NCI-H748 (cell line): ENCODE measurements around the gene CDKN1A.
"Not testable (repeated sequence)": the region's sequence is repeated elsewhere in the genome, so short reads cannot be mapped to it uniquely, and the experiment has no call there.

Source experiments
- DNase-seq: peaks from one replicate; lab custom pipeline; 2025; ENCODE audit not compliant: unreplicated experiment; lab: John Stamatoyannopoulos, UW

CDKN1A gene

DNA sequence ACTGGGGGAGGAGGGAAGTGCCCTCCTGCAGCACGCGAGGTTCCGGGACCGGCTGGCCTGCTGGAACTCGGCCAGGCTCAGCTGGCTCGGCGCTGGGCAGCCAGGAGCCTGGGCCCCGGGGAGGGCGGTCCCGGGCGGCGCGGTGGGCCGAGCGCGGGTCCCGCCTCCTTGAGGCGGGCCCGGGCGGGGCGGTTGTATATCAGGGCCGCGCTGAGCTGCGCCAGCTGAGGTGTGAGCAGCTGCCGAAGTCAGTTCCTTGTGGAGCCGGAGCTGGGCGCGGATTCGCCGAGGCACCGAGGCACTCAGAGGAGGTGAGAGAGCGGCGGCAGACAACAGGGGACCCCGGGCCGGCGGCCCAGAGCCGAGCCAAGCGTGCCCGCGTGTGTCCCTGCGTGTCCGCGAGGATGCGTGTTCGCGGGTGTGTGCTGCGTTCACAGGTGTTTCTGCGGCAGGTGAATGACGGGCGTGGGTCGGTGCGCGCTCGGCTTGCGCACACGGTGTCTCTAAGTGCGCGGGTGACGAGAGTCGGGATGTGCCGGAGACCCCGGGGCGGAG is at the start of gene CDKN1A:
Gene CDKN1A, plus strand, starts transcription at position 227 of the 555 bp plus-strand sequence. CDS start 5,388 bp downstream, outside the sequence.
- DNase-seq: peak; percentile 97

GRCh38 chr6:36629784-36630183 is 48.7 kb upstream of the CDKN1A start:
- no peak for DNase-seq

GRCh38 chr6:36631326-36632011 is 47.0 kb upstream of the CDKN1A start:
- DNase-seq: no peak

GRCh38 chr6:36633370-36633769 is 45.1 kb upstream of the CDKN1A start:
- no peak for DNase-seq

GRCh38 chr6:36633915-36634314 is 44.6 kb upstream of the CDKN1A start:
- DNase-seq: peak; percentile 18

DNA sequence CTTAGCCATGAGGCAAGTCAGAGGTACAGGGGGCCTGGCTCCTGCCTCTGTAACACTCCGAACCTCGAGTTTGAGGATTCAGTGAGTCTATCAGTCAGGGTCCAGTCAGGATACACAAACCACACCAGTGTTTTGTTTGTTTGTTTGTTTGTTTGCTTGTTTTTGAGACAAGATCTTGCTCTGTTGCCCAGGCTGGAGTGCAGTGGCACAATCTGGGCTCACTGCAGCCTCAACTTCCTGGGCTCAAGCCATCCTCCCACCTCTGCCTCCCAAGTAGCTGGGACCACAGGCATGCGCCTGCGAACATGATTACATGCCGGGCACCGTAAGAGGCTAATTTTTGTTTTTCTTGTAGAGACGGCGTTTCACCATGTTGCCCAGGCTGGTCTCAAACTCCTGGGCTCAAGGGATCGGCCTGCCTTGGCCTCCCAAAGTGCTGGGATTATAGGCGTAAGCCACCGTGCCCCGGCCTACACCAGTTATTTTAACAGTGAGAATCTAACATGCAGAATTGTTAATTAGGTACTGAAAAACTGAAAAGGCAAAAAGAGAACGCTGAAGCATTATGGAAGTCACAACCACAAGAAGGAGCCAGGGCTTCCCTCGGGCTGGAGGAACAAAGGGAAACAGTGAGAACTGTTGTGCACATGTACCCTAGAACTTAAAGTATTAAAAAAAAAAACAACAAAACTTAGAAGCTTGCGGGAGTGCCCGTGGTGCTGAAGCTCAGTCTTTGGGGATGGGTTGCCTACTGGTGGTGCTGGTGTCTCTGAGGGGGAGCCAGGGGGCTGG is 44.0 kb upstream of the CDKN1A start:
- DNase-seq: no peak

DNA sequence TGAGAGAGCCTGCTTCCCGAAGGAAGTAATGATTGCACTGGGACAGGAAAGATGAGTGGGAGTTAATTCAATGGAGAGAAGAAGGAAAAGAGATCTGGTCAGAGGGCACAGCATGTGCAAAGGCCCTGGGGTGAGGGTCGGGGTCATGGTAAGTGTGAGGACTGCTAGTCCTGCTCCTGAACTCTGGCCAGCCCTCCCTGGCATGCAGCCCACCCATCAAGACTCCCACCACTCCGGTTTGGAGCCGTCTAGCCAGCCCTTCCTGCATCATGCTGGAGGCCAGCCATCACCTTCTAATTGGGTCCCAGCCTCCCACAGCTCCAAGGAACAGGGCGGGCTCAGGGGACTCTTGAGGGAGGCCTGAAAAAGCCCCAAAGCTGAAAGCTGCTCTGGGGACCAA is 42.2 kb upstream of the CDKN1A start:
- no peak for DNase-seq

- DNase-seq: no peak
Observed at GRCh38 chr6:36636687-36637418, 41.7 kb upstream of the CDKN1A start.

DNA sequence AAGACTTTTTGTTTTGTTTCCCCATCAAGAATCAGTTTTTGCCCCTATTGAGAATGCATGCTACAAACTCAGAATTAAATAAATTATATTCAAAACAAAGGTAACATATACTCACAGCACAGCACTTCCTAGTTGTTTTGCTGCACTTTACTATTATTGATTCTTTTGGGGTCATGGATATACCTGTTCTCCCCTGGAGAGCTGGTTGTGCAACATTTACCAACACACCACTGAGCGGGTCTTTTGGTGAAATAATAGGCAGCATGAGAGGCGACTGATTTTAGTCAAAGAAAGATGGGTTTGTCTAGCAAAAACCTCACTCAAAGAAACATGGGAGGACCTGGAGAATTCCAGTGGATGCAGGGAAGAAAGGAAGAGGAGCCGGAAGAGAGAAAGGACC is 39.9 kb upstream of the CDKN1A start:
- DNase-seq: no peak

DNA sequence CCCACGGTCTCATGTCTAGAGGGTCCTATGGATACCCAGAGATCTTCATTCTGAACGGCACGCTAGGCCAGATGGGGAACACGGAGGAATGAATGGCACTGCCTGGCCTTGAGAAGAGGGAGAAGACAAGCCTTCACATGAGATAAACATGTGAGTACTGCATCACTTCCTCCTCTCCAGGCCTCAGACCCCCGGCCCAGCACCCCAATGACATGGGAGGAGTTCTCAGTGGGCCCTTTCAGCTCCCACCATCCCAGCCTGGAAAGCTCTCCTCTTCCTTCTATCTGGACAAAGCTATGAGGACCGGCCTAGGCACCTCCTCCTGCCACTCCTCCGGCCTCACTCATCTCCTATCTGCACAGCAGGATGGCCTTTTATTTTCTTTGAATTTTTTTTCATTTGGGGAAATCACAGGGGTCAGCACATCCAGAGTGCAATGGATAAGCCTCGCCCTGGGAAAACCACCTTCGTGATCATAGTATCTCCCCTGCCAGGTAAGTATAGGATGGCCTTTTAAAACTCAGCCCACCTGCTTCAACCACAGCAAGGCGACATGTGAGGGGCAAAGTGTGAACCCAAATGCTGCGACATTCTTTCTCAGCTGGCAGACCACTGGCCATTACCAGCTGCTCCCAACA is 39.2 kb upstream of the CDKN1A start:
- DNase-seq: no peak

DNA sequence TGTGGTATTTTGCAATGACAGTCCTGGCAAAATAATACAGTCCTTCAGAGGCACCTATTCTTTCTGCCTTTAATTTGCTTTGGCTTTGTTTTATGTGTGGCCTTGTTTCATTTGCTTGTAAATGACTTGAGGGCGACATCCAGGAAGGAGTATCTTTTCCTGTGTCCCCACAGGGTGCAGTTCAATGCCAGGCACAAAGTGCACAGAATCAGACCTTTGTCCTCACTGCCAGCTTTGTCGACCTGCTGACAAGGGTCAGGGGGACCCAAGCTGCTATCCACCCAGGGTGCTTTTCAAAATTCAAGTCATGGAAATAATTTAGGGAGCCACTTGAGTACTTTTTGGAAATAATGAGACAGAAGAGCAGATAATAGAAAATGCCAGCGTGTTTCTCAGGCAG is 37.0 kb upstream of the CDKN1A start:
- DNase-seq: no peak

DNA sequence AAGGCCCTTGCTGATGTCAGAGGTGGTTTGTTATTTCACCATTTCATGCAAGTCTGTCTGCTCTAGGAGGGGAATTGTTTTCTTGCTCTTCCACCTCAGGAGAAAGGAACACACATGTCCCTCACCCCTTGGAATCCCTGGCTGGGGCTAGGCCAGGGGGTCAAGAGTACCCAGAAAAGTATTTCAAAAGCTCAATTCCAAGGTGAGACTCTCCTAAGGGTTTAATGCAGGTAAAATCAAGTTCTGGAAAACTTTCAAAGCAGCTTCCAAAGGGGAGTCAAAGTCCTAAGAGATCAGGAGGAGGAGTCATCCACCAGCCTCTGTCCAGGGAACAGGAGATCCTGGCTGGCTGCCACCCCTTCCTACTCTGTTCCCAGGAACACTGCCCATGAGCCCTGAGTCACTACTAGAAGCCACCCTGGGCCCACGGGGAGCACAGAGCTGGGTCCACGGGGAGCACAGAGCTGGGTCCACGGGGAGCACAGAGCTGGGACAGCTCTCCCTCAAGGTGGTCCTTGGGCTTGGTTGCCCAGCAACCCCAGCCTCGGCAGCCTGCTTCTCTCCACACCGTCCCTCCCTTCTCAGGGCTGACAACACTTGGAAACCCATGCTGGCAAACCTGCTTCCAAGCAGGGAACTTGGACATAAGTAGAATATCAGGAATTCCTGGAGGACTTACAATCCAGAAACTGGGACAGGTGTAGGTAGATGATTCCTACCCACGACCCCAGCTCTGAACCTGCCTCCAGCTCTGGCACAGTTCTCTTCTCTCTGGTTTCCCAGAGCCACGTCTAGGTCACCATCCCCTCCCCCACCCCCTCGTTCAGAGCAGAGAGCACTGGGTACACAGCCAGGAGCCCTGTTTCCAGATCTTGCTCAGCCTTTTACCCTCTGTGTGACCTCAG is 35.3 kb upstream of the CDKN1A start:
- DNase-seq: no peak

- no peak for DNase-seq
Observed at GRCh38 chr6:36643977-36644376, 34.5 kb upstream of the CDKN1A start.

DNA sequence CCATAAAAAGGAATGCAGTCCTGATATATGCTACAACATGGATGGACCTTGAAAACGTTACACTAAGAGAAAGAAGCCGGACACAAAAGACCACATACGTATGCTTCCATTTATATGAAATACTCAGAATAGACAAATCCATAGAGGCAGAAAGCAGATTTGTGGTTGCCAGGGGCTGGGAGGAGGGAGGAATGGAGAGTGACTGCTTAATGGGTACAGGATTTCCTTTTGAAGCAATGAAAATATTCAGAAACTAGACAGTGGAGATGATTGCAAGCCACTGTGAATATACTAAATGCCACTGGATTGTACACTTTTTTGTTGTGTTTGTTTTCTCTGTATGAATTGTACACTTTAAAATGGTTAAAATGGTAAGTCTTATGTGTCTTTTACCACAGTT is 29.4 kb upstream of the CDKN1A start:
- no peak for DNase-seq

- DNase-seq: no peak
Observed at GRCh38 chr6:36649701-36650484, 28.6 kb upstream of the CDKN1A start.

DNA sequence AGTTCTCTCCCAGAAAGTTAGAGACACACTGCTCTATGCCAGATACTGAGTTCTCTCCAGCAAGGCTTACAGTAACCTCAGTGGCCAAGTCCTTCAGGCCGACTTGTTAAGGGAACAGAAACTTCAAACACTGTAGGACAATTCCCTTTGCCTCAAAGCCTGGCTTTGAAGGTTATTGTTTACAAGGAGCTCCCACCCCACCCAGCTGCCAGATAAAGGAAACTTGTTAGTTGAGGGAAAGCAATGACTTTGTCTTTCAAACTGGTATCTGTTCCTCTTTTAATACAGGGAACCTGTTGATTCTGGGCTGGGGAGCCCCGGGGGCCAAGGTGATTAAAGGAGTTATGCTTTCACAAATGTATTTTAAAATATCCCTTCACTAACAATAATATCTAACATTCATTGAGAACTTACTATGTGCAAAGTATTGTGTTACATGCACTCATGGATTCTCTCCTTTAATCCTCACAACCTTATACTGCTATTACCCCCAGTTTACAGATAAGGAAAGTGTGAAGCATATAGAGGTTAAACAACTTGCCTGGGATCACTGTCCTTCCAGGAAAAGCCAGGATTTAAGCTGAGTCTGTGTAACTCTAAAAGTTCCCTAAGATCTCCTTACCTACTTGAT is 27.6 kb upstream of the CDKN1A start:
- DNase-seq: no peak

- no peak for DNase-seq
Observed at GRCh38 chr6:36651659-36652379, 26.7 kb upstream of the CDKN1A start.

DNA sequence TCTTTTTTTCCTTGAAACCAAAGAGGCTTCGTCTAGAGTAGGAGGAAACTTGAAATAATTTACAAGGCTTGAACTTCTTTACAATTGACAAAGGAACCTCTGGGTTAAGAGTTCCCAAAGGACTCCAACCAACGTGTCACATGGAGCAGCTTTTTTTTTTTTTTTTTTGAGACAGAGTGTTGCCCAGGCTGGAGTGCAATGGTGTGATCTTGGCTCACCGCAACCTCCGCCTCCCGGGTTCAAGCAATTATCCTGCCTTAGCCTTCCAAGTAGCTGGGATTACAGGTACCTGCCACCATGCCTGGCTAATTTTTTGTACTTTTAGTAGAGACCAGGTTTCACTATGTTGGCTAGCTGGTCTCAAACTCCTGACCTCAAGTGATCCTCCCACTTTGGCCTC is 24.0 kb upstream of the CDKN1A start:
- not testable (repeated sequence) for DNase-seq
